Suprapubic skin (tissue), 4 donors: Measurements from ENCODE around the gene SAMD9.

Experiments
- CTCF ChIP-seq, 2 donors: fragments of 200-600 bp in 1 of 2; fragments of 450-650 bp in 1 of 2; sonication (generic) in 1 of 2; IDR thresholded peaks; one replicate each; pipeline ENCODE4 v1.5.1; 2016 to 2019; ENCODE audit warnings: antibody characterized with exemption in 2 of 2, mild to moderate bottlenecking in 1 of 2, moderate library complexity in 1 of 2
- POLR2A ChIP-seq, 2 donors: fragments of 450-650 bp; IDR thresholded peaks; one replicate each; pipeline ENCODE4 v1.6.1; 2017; ENCODE audit warnings: antibody characterized with exemption in 2 of 2, mild to moderate bottlenecking in 2 of 2, moderate library complexity in 2 of 2
- POLR2AphosphoS5 ChIP-seq, 3 donors: sonication (generic); formaldehyde crosslinking; IDR thresholded peaks; one replicate each; pipeline ENCODE4 v1.6.1; 2017; ENCODE audit warnings: antibody characterized with exemption in 3 of 3

DNA sequence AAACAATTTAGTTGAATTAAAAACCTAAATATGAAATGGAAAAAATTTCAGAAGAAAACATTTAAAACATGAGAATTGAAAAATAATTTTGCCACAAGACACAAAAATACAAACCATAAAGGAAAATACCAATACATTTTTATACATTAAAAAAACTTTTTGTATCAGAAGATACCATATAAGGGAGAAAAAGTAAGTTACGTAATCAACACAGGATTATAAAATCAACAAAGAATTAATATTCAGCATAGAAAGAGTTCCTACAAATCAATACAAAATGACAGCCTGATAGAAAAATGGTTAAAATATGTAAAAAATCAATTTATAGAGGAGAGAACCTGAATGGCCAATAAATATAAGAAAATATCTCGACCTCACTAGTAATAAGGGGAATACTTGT lies 47.0 kb upstream of the SAMD9 start:
- TF ChIP-seq CTCF (IDR thresholded peaks at IDR 0.05) (no peak), POLR2A (IDR thresholded peaks at IDR 0.05) (no peak), POLR2AphosphoS5 (IDR thresholded peaks at IDR 0.05) (no peak)
